PC-9 (cell line): Measurements from ENCODE around the gene BLOC1S6. TPM values are rescaled to one million over a fixed set of nuclear protein-coding genes. Genes with fewer than 3 reads are reported as not detected.
A peak's percentile ranks its signal among the peaks of the same experiment; 100 is the strongest.

Source experiments
- BruUV-seq: library from RNA; stranded (reverse); fragments of 400-500 nt; replicated peaks from 2 replicates; lab custom pipeline; 2021; lab: Mats Ljungman, UMichigan
- CTCF ChIA-PET: fragments of 300-600 bp; sonication (Branson Sonifier 250); formaldehyde crosslinking; loops from one replicate; lab custom pipeline; 2022; ENCODE audit warnings: antibody characterized with exemption; lab: Charles Lee
- POLR2A ChIA-PET: fragments of 300-600 bp; sonication (Branson Sonifier 250); formaldehyde crosslinking; loops from one replicate; lab custom pipeline; 2022; ENCODE audit warnings: antibody characterized with exemption; ENCODE audit not compliant: unreplicated experiment; lab: Charles Lee
- DNase-seq, 2 experiments: peaks; one replicate each; pipeline versions ENCODE4 v3.0.0 to v3.0.0-alpha.2; 2015 to 2022; ENCODE audit warnings: mixed read lengths in 1 of 2
- H2AFZ ChIP-seq: fragments of 200-600 bp; sonication (generic); 2 replicates; pipeline ENCODE4 v1.8.1; 2017; ENCODE audit warnings: antibody characterized with exemption
- H3F3A ChIP-seq: fragments of 200-600 bp; sonication (generic); 2 replicates; pipeline ENCODE4 v1.8.1; 2017; ENCODE audit warnings: antibody characterized with exemption, mild to moderate bottlenecking, low read depth; ENCODE audit not compliant: insufficient read depth
- H3K27ac ChIP-seq: fragments of 200-600 bp; sonication (generic); 2 replicates; pipeline ENCODE4 v1.6.1; 2016; ENCODE audit warnings: mixed run types
- H3K27me3 ChIP-seq: fragments of 200-600 bp; sonication (generic); 2 replicates; pipeline ENCODE4 v1.6.1; 2016; ENCODE audit warnings: low read depth, mixed run types; ENCODE audit not compliant: insufficient read depth
- H3K36me3 ChIP-seq: fragments of 200-600 bp; sonication (generic); 2 replicates; pipeline ENCODE4 v1.6.1; 2016; ENCODE audit warnings: low read depth, mixed run types
- H3K4me1 ChIP-seq: fragments of 200-600 bp; sonication (generic); replicated peaks from 2 replicates; pipeline ENCODE4 v1.6.1; 2016; ENCODE audit warnings: mixed run types; ENCODE audit not compliant: insufficient read depth
- H3K4me2 ChIP-seq: fragments of 200-600 bp; sonication (generic); 2 replicates; pipeline ENCODE4 v1.6.1; 2017; ENCODE audit warnings: mixed run types
- H3K4me3 ChIP-seq: fragments of 200-600 bp; sonication (generic); 2 replicates; pipeline ENCODE4 v1.6.1; 2016; ENCODE audit warnings: mixed run types
- H3K79me2 ChIP-seq: fragments of 200-600 bp; sonication (generic); 2 replicates; pipeline ENCODE4 v1.6.1; 2017; ENCODE audit warnings: low read depth, mixed run types
- H3K9me2 ChIP-seq: fragments of 200-600 bp; sonication (generic); 2 replicates; pipeline ENCODE4 v1.8.1; 2017; ENCODE audit warnings: mild to moderate bottlenecking; ENCODE audit not compliant: insufficient read depth
- H3K9me3 ChIP-seq: fragments of 200-600 bp; sonication (generic); 2 replicates; pipeline ENCODE4 v1.8.1; 2016; ENCODE audit warnings: low read depth; ENCODE audit not compliant: insufficient read depth
- H4K20me1 ChIP-seq: fragments of 200-600 bp; sonication (generic); 2 replicates; pipeline ENCODE4 v1.8.1; 2017; ENCODE audit not compliant: insufficient read depth
- EZH2 ChIP-seq: fragments of 200-600 bp; sonication (generic); IDR thresholded peaks from 2 replicates; pipeline ENCODE4 v1.8.0; 2017; ENCODE audit warnings: antibody characterized with exemption, low read depth
- intact Hi-C: fragments of 100-400 bp; cut with micrococcal nuclease; formaldehyde crosslinking; loops from one replicate; pipeline ENCODE4 v1.10.0; 2022; ENCODE audit not compliant: unreplicated experiment
- total RNA-seq: library from RNA; stranded (reverse); gene quantifications from 2 replicates; pipeline ENCODE4 v1.2.3, GENCODE V29; 2021
- TF ChIP-seq, protein P1 (sequence below): fragments of 200-600 bp; sonication (generic); conservative IDR thresholded peaks from 2 replicates; pipeline ENCODE4 v1.6.1; 2017; ENCODE audit warnings: mixed run types, antibody characterized with exemption, mild to moderate bottlenecking, moderate library complexity

Gene BLOC1S6
- total RNA-seq, 1 experiment from 2014 or later: 22.7 TPM

GRCh38 chr15:45618813-45619212, 31.6 kb downstream of the BLOC1S6 start:
- H2AFZ ChIP-seq: no peak overlapping the region
- no peaks in the 10 kb centered on the region for H4K20me1 ChIP-seq
- DNase-seq: no peak
- no peaks in the 10 kb centered on the region for H3K27me3 ChIP-seq
- TF ChIP-seq, protein P1, sequence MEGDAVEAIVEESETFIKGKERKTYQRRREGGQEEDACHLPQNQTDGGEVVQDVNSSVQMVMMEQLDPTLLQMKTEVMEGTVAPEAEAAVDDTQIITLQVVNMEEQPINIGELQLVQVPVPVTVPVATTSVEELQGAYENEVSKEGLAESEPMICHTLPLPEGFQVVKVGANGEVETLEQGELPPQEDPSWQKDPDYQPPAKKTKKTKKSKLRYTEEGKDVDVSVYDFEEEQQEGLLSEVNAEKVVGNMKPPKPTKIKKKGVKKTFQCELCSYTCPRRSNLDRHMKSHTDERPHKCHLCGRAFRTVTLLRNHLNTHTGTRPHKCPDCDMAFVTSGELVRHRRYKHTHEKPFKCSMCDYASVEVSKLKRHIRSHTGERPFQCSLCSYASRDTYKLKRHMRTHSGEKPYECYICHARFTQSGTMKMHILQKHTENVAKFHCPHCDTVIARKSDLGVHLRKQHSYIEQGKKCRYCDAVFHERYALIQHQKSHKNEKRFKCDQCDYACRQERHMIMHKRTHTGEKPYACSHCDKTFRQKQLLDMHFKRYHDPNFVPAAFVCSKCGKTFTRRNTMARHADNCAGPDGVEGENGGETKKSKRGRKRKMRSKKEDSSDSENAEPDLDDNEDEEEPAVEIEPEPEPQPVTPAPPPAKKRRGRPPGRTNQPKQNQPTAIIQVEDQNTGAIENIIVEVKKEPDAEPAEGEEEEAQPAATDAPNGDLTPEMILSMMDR: no peak
- no peak for TF ChIP-seq EZH2
- no TSS peak for BruUV-seq
- POLR2A ChIA-PET: no interaction called here
- H3K4me1 ChIP-seq: peaks cover 14% of the 10 kb centered on the region
- no peaks in the 10 kb centered on the region for H3K79me2 ChIP-seq
- no peak overlapping the region for H3K4me2 ChIP-seq
- H3K36me3 ChIP-seq: no peaks in the 10 kb centered on the region
- H3K9me3 ChIP-seq: no peaks in the 10 kb centered on the region
- CTCF ChIA-PET: no interaction called here
- no peak overlapping the region for H3K27ac ChIP-seq
- H3K4me3 ChIP-seq: no peak overlapping the region
- no peaks in the 10 kb centered on the region for H3K9me2 ChIP-seq
- peaks cover 12% of the 10 kb centered on the region; the same call in 1 of the 2 replicates for H3F3A ChIP-seq
- intact Hi-C loops: loop anchor here (10.0 kb wide), 2 partner anchors 314 to 494 kb away; partner anchors contain the start of genes DUOX1 and DUOXA1

DNA sequence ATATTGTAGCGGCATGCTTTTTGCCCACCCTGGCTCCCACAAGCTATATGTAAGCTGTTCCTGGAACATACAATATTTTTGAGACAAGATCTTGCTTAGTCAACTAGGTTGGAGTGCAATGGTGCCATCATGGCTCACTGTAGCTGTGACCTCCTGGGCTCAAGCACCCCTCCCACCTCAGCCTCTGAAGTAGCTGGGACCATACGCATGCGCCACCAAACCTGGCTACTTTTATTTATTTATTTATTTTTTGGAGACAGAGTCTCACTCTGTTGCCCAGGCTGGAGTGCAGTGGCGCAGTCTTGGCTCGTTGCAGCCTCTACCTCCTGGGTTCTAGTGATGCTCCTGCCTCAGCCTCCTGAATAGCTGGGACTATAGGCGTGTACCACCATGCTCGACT, 41.0 kb downstream of the BLOC1S6 start:
- no peak for DNase-seq
- no peak for TF ChIP-seq EZH2
- TF ChIP-seq, protein P1: no peak
- Histone ChIP-seq H3K79me2 (no peaks in the 10 kb centered on the region), H3K9me2 (no peaks in the 10 kb centered on the region), H3K9me3 (no peaks in the 10 kb centered on the region; the same call in 1 of the 2 replicates), H3K27me3 (no peaks in the 10 kb centered on the region), H2AFZ (no peak overlapping the region), H3K27ac (no peak overlapping the region), H4K20me1 (no peaks in the 10 kb centered on the region), H3F3A (no peaks in the 10 kb centered on the region), H3K36me3 (no peaks in the 10 kb centered on the region), H3K4me2 (no peak overlapping the region), H3K4me1 (peaks cover 10% of the 10 kb centered on the region; the same call in 1 of the 2 replicates), H3K4me3 (no peak overlapping the region)
- ChIA-PET CTCF (no interaction called here), POLR2A (no interaction called here)
- intact Hi-C loops: no loop called here
- BruUV-seq: no TSS peak

DNA sequence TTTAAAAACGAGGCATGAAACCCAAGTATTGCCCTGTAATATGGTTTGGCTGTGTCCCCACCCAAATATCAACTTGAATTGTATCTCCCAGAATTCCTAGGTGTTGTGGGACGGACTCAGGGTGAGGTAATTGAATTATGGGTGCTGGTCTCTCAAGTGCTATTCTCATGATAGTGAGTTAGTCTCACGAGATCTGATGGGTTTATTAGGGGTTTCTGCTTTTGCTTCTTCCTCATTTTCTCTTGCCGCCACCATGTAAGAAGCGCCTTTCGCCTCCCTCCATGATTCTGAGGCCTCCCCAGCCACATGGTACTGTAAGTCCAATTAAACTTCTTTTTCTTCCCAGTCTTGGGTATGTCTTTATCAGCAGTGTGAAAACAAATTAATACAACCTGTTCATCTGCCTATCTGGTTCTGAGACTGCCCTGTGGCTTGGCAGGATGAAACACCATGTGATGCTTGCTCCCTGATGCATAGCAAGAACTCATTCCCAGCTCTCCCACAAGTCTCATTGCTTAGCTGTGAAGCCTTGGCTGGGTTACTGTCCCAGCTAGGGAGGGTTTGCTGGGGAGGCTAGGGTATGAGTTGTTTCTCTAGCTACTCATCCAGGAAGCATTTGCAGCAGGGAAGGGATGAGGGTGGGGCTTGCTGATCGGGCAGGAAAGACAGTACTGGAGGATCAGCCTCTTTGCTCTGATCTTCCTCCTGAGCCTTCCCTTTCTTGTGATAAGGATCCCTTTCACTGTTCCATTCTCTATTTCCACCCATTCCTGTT, 43.9 kb downstream of the BLOC1S6 start:
- Histone ChIP-seq H3K79me2 (no peaks in the 10 kb centered on the region), H3F3A (peaks cover 3% of the 10 kb centered on the region; the same call in 1 of the 2 replicates), H3K27me3 (no peaks in the 10 kb centered on the region), H3K27ac (no peak overlapping the region), H2AFZ (0 out of 2 replicates have a peak overlapping the region, but pooled peaks have one; percentile 31), H3K4me1 (peaks cover 10% of the 10 kb centered on the region; the same call in 1 of the 2 replicates), H3K4me2 (peak overlapping the region; percentile 27), H3K9me3 (no peaks in the 10 kb centered on the region; the same call in 1 of the 2 replicates), H4K20me1 (no peaks in the 10 kb centered on the region), H3K9me2 (no peaks in the 10 kb centered on the region), H3K4me3 (no peak overlapping the region), H3K36me3 (no peaks in the 10 kb centered on the region)
- ChIA-PET POLR2A (interaction anchor here (0.6 kb wide), 1 partner anchor 468 kb away, joined by 3 read pairs; no protein-coding TSS in a partner anchor), CTCF (interaction anchor here (0.7 kb wide), 1 partner anchor 481 kb away, joined by 3 read pairs; no protein-coding TSS in a partner anchor)
- no TSS peak for BruUV-seq
- peak; percentile 31 to 40 for DNase-seq
- no peak for TF ChIP-seq EZH2
- TF ChIP-seq, protein P1: no peak
- intact Hi-C loops: no loop called here
